ENCODE data around the gene RAP1GAP.
"Not testable (repeated sequence)": the region's sequence is repeated elsewhere in the genome, so short reads cannot be mapped to it uniquely, and the experiment has no call there.

The RAP1GAP gene

GRCh38 chr1:21674957-21675356 is 5.8 kb upstream of the RAP1GAP start:
- no peak for DNase-seq

- DNase-seq = not testable (repeated sequence)
Observed at GRCh38 chr1:21673853-21674252, 4.7 kb upstream of the RAP1GAP start.

- DNase-seq = peak; percentile 68
Observed at GRCh38 chr1:21673277-21673780, 4.2 kb upstream of the RAP1GAP start.

DNA sequence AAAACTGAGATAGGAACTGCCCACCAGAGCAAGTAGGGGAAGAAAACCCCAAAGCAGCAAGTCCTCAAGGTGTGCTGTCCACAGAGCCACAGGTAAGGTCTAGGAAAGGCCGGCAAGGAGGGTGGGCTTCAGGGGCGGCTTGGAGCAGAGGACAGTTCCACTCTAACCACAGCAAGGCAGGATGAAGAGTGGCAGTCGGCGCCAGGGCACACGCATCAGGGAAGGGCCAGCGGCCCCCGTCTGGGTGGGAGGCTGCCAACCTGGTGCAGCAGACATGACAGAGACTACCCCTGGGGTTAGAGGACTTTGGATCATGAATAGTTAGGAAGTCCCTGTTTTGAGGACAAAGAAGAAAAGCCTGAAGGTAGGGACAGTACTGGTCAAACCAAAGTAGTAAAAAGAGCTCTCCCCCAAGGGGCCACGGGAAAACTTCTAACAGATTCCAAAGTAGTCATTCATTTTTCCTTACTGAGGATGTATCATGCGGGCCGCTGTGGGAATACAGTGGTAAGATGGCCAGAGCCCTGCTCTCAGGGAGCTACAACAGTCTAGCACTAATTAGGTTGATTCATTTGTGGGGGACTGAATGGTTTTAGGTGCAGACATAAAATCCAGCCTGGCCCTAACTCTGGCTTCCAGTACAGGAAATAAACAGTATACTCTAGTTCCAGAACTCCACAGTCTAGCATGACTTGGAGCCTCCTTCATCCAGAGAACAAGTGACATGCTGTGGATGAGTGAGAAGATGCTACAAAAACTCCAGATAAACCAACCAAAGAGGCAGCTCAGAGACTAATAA is 3.5 kb upstream of the RAP1GAP start:
- peak; percentile 46 for DNase-seq

- DNase-seq = no peak
Observed at GRCh38 chr1:21671915-21672314, 2.8 kb upstream of the RAP1GAP start.

DNA sequence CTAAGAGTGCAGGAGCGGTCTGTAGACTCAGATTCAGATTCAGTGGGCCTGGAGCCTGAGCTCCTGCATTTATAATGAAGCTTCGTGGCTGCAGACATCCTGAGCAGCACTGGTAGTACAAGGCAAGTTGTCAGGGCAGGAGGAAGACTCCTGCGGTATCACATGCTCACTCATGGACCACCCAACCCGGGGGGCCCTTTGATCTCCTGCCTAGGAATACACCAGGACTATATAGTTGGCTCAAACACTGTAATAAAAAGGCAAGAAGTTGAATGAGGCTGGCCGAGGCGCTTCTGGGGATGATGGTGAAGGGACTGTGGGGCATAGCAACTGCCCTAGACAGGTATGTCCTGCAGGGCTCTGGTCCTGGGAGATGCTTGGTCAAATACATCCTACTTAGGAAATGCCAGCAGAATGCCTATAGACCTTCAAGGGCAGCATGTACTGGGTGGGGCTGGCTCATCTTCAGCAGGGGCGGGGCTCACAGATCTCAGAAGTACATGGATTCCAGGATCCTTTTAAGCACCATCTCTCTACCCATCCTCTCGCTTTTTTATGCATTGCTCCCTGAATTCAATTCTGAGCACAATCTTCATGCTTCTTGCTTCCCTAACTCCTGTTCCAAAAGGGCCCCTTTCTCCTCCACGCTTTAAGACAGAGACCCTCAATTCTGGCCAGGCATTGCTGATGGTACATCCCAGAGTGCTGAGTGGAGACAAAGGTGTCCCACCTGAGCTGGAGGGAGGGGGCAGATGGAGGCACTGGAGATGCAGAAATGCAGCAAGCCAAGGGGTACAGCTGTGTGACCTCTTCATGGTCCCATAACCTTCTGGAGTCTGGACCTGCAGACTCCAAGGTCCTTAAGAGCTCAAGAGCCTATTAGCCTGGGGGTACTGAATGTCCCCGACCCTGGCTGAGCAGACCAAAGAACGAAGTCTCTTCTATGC is 2.1 kb upstream of the RAP1GAP start:
- DNase-seq = no peak

DNA sequence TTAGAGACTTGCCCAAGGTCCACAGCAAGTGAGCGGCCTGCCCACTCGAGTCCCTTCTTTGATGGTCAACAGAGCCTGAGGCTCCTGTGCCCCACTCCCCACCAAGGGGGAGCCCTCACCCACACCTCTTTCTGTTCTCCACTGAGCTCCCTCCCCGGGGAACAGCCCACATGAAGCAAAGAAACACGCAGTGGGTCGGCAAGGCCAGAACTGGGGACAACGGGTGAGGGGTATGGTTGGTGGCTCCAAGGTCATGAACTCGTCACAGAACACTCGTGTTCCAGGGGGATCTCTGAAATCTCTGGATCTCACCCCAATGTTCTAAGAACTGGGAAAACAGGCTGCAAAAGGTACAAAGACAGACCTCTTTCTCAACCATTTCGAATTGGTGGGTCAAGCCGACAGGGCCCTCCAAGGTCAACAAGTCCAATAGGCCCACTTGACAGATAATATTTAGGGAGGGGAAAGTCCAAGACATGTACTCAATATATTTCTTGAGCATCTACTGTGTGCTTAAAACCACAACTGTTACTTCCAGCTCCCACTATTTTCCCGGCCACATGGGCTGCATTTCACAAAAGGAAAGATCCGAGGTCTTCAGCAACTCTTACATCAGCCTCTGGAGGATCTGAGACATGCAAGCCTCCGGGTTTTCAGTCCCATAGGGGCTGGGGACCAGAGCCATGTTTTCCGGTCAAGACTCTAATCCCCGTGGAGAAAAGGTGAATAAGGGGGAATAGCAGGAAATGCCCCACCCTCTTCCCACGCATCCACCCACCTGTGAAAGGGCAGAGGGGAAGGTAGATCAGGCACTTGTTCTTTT is 1.1 kb upstream of the RAP1GAP start:
- no peak for DNase-seq

DNA sequence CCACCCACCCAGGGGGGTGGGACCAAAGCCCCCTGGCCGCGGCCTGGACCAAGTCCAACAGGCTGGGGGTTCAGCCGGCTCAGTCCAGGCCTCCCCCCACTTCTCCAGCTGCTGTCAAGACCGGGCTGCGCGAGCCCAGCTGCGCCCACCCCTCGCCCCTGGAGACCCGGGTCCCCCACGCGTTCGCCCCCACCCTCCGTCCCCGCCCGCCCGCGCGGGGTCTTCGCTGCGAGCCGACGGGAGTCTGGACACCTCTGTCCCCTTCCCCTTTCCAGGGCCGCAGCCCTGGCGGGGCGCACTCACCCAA is 253 bp downstream of the RAP1GAP start:
- DNase-seq = no peak

- no peak for DNase-seq
Observed at GRCh38 chr1:21668232-21668950, 766 bp downstream of the RAP1GAP start.

GRCh38 chr1:21667348-21668231 is 1.6 kb downstream of the RAP1GAP start:
- DNase-seq = no peak

- DNase-seq = no peak
Observed at GRCh38 chr1:21666576-21667320, 2.4 kb downstream of the RAP1GAP start.

- peak; percentile 23 for DNase-seq
Observed at GRCh38 chr1:21665711-21666575, 3.2 kb downstream of the RAP1GAP start.

- DNase-seq = no peak
Observed at GRCh38 chr1:21664806-21665588, 4.2 kb downstream of the RAP1GAP start.

DNA sequence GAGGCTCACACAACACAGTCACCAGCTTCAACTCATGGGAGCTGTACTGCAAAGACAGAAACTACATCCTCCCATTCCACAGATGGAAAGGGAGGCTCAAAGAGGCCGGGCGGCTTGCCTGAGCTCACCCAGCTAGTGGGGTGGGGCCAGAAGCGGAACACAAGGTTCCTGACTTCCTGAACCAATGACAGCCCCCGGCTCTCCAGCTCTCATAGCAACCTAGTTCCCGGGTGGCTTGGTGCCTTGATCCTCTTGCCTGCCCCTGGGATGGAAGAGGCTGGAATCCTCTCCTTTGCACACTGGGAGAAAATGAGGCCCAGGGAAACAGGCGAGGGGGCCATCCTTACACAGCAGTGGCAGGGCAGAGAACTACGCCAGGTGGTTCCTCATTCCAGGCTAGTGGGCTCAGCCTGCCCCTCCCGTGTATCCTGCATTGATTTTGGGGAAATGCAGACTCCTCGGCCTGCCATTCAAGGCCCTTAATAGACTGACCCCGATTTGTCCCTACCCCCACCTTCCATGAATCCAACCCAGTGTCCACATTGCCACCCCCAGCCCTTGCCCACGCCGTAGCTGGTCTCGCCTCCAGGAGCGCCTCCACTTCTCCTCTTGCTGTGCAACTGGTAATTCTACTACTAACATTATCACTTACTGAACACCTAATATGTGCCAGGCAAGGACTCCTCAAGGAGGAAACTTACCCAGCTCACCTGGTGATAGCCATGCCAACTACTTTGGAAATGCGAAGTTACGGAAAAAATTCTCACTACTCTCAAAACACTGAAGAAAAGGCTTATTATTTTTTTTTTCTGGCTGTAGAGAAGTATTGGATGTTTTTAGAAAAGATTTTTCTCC is 5.0 kb downstream of the RAP1GAP start:
- no peak for DNase-seq

- no peak for DNase-seq
Observed at GRCh38 chr1:21663248-21663950, 5.8 kb downstream of the RAP1GAP start.

- no peak for DNase-seq
Observed at GRCh38 chr1:21662426-21663247, 6.5 kb downstream of the RAP1GAP start.
